HepG2 (cell line): ENCODE measurements around the gene SOX11.

ENCODE experiments used
- CTCF ChIP-seq: sonication (generic); formaldehyde crosslinking; IDR thresholded peaks from 2 replicates; pipeline ENCODE4 v1.5.0; 2020; ENCODE audit warnings: mild to moderate bottlenecking, missing genetic modification reagents, moderate library complexity
- HOMEZ ChIP-seq: IDR thresholded peaks from 2 replicates; pipeline ENCODE4 v1.6.1; 2016; ENCODE audit warnings: low read depth
- HOXD1 ChIP-seq: sonication (generic); formaldehyde crosslinking; IDR thresholded peaks from 2 replicates; pipeline ENCODE4 v1.5.0; 2020; ENCODE audit warnings: missing genetic modification reagents
- NFAT5 ChIP-seq: sonication (generic); formaldehyde crosslinking; IDR thresholded peaks from 2 replicates; pipeline ENCODE4 v1.4.0; 2020; ENCODE audit warnings: missing genetic modification reagents
- NFYC ChIP-seq: IDR thresholded peaks from 2 replicates; pipeline ENCODE4 v1.6.1; 2016; ENCODE audit warnings: missing genetic modification reagents, missing compliant biosample characterization
- SP1 ChIP-seq, 2 experiments: fragments of 450-650 bp in 1 of 2; sonication (generic) in 1 of 2; formaldehyde crosslinking in 1 of 2; IDR thresholded peaks; 2 replicates each; pipeline versions ENCODE4 v1.4.0 to v1.6.1; 2016 to 2020; ENCODE audit warnings: missing genetic modification reagents in 1 of 2
- TERF1 ChIP-seq: sonication (generic); formaldehyde crosslinking; IDR thresholded peaks from 2 replicates; pipeline ENCODE4 v1.8.0; 2022; ENCODE audit warnings: mild to moderate bottlenecking, missing genetic modification reagents, moderate library complexity
- ZNF275 ChIP-seq: sonication (generic); formaldehyde crosslinking; IDR thresholded peaks from 2 replicates; pipeline ENCODE4 v1.8.0; 2022; ENCODE audit warnings: missing genetic modification reagents, mild to moderate bottlenecking, inconsistent platforms, borderline replicate concordance
- ZSCAN31 ChIP-seq: sonication (generic); formaldehyde crosslinking; IDR thresholded peaks from 2 replicates; pipeline ENCODE4 v1.5.0; 2020; ENCODE audit warnings: low read depth, mild to moderate bottlenecking, missing genetic modification reagents

GRCh38 chr2:5742126-5742525, 49.9 kb downstream of the SOX11 start:
- TF ChIP-seq HOXD1, result no peak
- no peak for TF ChIP-seq NFAT5
- TF ChIP-seq NFYC (CRISPR knock-in tag), result no peak
- no peak for TF ChIP-seq ZNF275 (CRISPR knock-in tag)
- TF ChIP-seq HOMEZ (CRISPR knock-in tag), result no peak
- no peak for TF ChIP-seq ZSCAN31 (CRISPR knock-in tag)
- no peak for TF ChIP-seq CTCF (CRISPR knock-in tag)
- no peak for TF ChIP-seq SP1 (IDR thresholded peaks at IDR 0.05)
- no peak for TF ChIP-seq SP1 (CRISPR knock-in tag; IDR thresholded peaks at IDR 0.05)
- no peak for TF ChIP-seq TERF1
